Nephron (organoid): ENCODE measurements around the gene HERC4.

ENCODE experiments used
- H3K27ac Mint-ChIP-seq, 3 experiments: 2 replicates each; pipeline ENCODE4 v1.8.0; 2020; ENCODE audit warnings: mixed read lengths in 3 of 3, mild to moderate bottlenecking in 2 of 3, moderate library complexity in 1 of 3
- H3K27me3 Mint-ChIP-seq: 2 replicates; pipeline ENCODE4 v1.8.0; 2021; ENCODE audit warnings: low read depth, mild to moderate bottlenecking, moderate library complexity, mixed read lengths
- H3K36me3 Mint-ChIP-seq: 2 replicates; pipeline ENCODE4 v1.8.0; 2020; ENCODE audit warnings: low read depth, mixed read lengths
- H3K4me1 Mint-ChIP-seq: 2 replicates; pipeline ENCODE4 v1.8.0; 2020; ENCODE audit warnings: mixed read lengths
- H3K4me3 Mint-ChIP-seq, 3 experiments: 2 replicates each; pipeline ENCODE4 v1.8.0; 2020; ENCODE audit warnings: mild to moderate bottlenecking in 3 of 3, mixed read lengths in 3 of 3, moderate library complexity in 2 of 3
- H3K9me3 Mint-ChIP-seq: 2 replicates; pipeline ENCODE4 v1.8.0; 2020; ENCODE audit warnings: mixed read lengths
- TF ChIP-seq, protein P1 (sequence below), 3 experiments: fragments of 200-600 bp; sonication (generic); IDR thresholded peaks; one replicate each; pipeline ENCODE4 v1.5.0; 2021; ENCODE audit warnings: antibody characterized with exemption in 3 of 3; ENCODE audit not compliant: unreplicated experiment in 3 of 3

HERC4 gene

GRCh38 chr10:68099736-68100135, 24.7 kb upstream of the HERC4 start:
- Mint-ChIP-seq H3K4me1 (no peaks in the 10 kb centered on the region), H3K4me3 (no peak overlapping the region)

DNA sequence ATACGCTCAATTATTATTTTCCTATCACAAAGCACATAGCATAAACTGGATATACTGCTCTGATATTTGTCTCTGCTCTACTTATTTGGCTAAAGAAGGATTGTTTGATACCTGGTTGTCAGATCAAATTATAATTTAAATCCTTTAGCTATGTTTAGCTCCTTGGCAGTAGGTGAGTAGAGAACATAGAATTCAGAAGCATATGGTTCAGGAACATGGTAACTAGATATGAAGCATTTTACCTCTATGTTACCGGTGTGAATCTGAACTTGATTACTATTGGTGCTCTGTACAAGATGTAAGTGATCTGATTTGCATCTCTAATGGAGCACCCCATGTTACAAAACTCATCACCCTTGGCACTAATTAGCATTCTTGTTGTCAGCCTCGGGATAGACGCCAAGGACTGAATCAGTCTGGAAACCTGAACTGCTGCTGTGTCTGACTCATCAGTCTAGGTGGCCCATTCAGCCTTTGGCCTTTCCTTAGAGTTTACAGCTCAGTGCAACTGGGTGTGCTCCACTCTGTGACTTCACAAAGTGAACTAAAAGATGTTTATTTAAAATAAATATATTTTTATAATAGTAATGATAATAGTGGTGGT, 21.9 kb upstream of the HERC4 start:
- Mint-ChIP-seq H3K4me3 (no peak overlapping the region), H3K27ac (no peak overlapping the region), H3K36me3 (no peaks in the 10 kb centered on the region), H3K4me1 (no peaks in the 10 kb centered on the region), H3K27me3 (no peaks in the 10 kb centered on the region), H3K9me3 (no peaks in the 10 kb centered on the region)
- TF ChIP-seq, protein P1, sequence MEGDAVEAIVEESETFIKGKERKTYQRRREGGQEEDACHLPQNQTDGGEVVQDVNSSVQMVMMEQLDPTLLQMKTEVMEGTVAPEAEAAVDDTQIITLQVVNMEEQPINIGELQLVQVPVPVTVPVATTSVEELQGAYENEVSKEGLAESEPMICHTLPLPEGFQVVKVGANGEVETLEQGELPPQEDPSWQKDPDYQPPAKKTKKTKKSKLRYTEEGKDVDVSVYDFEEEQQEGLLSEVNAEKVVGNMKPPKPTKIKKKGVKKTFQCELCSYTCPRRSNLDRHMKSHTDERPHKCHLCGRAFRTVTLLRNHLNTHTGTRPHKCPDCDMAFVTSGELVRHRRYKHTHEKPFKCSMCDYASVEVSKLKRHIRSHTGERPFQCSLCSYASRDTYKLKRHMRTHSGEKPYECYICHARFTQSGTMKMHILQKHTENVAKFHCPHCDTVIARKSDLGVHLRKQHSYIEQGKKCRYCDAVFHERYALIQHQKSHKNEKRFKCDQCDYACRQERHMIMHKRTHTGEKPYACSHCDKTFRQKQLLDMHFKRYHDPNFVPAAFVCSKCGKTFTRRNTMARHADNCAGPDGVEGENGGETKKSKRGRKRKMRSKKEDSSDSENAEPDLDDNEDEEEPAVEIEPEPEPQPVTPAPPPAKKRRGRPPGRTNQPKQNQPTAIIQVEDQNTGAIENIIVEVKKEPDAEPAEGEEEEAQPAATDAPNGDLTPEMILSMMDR (IDR thresholded peaks at IDR 0.05; ENCODE audit: unreplicated experiment in 3 of 3): no peak

More at GRCh38 chr10:68099736-68100135, 24.7 kb upstream of the HERC4 start:
- Mint-ChIP-seq H3K27ac (no peak overlapping the region), H3K9me3 (no peaks in the 10 kb centered on the region), H3K27me3 (no peaks in the 10 kb centered on the region), H3K36me3 (no peaks in the 10 kb centered on the region)
- TF ChIP-seq, protein P1 (IDR thresholded peaks at IDR 0.05; ENCODE audit: unreplicated experiment in 3 of 3): no peak

GRCh38 chr10:68095153-68095552, 20.1 kb upstream of the HERC4 start:
- no peaks in the 10 kb centered on the region for H3K27me3 Mint-ChIP-seq
- H3K36me3 Mint-ChIP-seq: no peaks in the 10 kb centered on the region
- TF ChIP-seq, protein P1 (IDR thresholded peaks at IDR 0.05; ENCODE audit: unreplicated experiment in 3 of 3): no peak
- H3K9me3 Mint-ChIP-seq: no peaks in the 10 kb centered on the region
- no peak overlapping the region for H3K27ac Mint-ChIP-seq
- no peaks in the 10 kb centered on the region for H3K4me1 Mint-ChIP-seq
- H3K4me3 Mint-ChIP-seq: no peak overlapping the region

DNA sequence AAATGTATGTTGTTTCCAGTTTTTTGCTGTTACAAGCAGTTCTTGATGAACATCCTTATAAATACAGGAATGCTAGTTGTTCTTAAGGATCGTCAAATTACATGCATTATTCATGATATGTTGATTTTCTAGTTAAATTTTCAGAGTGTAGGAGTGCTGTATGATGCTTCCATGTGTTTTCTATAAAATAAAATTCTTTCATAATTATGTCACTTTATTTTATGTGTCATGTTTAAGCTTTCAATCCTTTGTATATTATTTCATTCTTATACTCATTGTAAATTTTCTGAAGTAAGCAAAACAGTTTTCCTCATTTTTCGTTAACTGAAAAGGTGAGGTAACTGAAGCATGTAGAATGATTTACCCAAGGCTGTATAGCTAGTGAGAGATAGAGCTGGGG, 17.4 kb upstream of the HERC4 start:
- H3K36me3 Mint-ChIP-seq: no peaks in the 10 kb centered on the region
- H3K27ac Mint-ChIP-seq: no peak overlapping the region
- peaks cover 11% of the 10 kb centered on the region for H3K4me1 Mint-ChIP-seq
- no peaks in the 10 kb centered on the region for H3K27me3 Mint-ChIP-seq
- TF ChIP-seq, protein P1 (IDR thresholded peaks at IDR 0.05; ENCODE audit: unreplicated experiment in 3 of 3): no peak
- H3K4me3 Mint-ChIP-seq: no peak overlapping the region
- H3K9me3 Mint-ChIP-seq: no peaks in the 10 kb centered on the region

- TF ChIP-seq, protein P1 (IDR thresholded peaks at IDR 0.05; ENCODE audit: unreplicated experiment in 3 of 3): no peak
- H3K9me3 Mint-ChIP-seq: no peaks in the 10 kb centered on the region
- no peaks in the 10 kb centered on the region for H3K36me3 Mint-ChIP-seq
- no peak overlapping the region for H3K27ac Mint-ChIP-seq
- no peaks in the 10 kb centered on the region for H3K27me3 Mint-ChIP-seq
- H3K4me1 Mint-ChIP-seq: peaks cover 14% of the 10 kb centered on the region
- H3K4me3 Mint-ChIP-seq: no peak overlapping the region
Measured at GRCh38 chr10:68090586-68090985, 15.5 kb upstream of the HERC4 start.

DNA sequence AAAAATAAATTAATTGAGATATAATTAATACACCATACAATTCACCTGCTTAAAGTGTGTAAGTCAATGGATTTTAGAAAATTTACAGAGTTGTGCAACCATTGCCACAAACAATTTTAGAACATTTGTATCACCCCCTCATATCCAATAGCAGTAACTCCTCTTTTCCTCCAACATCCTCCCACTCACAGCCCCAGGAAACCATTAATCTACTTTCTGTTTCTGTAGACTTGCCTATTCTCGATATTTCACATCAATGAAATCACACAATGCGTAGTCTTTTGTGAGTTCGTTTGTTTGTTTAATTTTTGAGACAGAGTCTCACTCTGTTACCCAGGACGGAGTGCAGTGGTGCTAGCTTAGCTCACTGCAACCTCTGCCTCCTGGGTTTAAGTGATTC, 13.7 kb upstream of the HERC4 start:
- H3K4me3 Mint-ChIP-seq: no peak overlapping the region
- peaks cover 18% of the 10 kb centered on the region for H3K4me1 Mint-ChIP-seq
- no peaks in the 10 kb centered on the region for H3K27me3 Mint-ChIP-seq
- H3K27ac Mint-ChIP-seq: peak overlapping the region in 2 of 3 experiments; percentile 18 to 26
- H3K36me3 Mint-ChIP-seq: no peaks in the 10 kb centered on the region
- H3K9me3 Mint-ChIP-seq: no peaks in the 10 kb centered on the region
- TF ChIP-seq, protein P1 (IDR thresholded peaks at IDR 0.05; ENCODE audit: unreplicated experiment in 3 of 3): no peak
